Measurements from ENCODE around the gene DYNC2I2.

DYNC2I2 gene

DNA sequence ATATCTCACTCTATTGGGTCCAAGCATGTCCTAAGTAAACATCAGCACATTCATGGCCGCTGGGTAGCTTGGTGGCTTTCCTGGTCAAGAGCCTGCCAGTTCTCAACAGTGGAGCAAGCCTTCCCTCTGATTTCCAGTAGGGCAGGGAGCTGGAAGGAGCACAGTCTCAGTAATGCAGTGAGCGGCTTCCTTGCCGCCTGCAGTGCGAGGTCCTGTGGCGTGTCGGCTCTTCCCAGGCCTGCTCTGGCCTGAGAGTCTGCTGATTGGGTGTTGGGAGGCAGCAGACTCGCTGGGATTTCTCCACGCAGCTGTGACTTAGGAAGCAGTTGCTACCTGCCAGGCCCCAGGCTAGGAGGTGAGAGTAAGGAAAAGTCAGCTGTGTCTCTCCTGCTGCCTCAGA lies 53.0 kb downstream of the DYNC2I2 start:
- TF ChIP-seq TAF1 (IDR thresholded peaks at IDR 0.05; ENCODE audit: low read depth) (no peak), TCF12 (IDR thresholded peaks at IDR 0.05; ENCODE audit: low read depth) (no peak), EGR1 (IDR thresholded peaks at IDR 0.05) (no peak), ZBTB7A (IDR thresholded peaks at IDR 0.05; ENCODE audit: low read depth) (no peak), TEAD4 (IDR thresholded peaks at IDR 0.05) (no peak), NFIC (IDR thresholded peaks at IDR 0.05) (no peak), EP300 (IDR thresholded peaks at IDR 0.05; ENCODE audit: borderline replicate concordance) (no peak), CEBPB (IDR thresholded peaks at IDR 0.05) (no peak), YY1 (IDR thresholded peaks at IDR 0.05; ENCODE audit: low read depth) (no peak), CREB1 (IDR thresholded peaks at IDR 0.05; ENCODE audit: low read depth) (no peak), FOXM1 (IDR thresholded peaks at IDR 0.05; ENCODE audit: borderline replicate concordance, low read depth) (no peak), RAD21 (IDR thresholded peaks at IDR 0.05; ENCODE audit: low read depth) (no peak)
- TF ChIP-seq, protein P1, sequence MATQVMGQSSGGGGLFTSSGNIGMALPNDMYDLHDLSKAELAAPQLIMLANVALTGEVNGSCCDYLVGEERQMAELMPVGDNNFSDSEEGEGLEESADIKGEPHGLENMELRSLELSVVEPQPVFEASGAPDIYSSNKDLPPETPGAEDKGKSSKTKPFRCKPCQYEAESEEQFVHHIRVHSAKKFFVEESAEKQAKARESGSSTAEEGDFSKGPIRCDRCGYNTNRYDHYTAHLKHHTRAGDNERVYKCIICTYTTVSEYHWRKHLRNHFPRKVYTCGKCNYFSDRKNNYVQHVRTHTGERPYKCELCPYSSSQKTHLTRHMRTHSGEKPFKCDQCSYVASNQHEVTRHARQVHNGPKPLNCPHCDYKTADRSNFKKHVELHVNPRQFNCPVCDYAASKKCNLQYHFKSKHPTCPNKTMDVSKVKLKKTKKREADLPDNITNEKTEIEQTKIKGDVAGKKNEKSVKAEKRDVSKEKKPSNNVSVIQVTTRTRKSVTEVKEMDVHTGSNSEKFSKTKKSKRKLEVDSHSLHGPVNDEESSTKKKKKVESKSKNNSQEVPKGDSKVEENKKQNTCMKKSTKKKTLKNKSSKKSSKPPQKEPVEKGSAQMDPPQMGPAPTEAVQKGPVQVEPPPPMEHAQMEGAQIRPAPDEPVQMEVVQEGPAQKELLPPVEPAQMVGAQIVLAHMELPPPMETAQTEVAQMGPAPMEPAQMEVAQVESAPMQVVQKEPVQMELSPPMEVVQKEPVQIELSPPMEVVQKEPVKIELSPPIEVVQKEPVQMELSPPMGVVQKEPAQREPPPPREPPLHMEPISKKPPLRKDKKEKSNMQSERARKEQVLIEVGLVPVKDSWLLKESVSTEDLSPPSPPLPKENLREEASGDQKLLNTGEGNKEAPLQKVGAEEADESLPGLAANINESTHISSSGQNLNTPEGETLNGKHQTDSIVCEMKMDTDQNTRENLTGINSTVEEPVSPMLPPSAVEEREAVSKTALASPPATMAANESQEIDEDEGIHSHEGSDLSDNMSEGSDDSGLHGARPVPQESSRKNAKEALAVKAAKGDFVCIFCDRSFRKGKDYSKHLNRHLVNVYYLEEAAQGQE (IDR thresholded peaks at IDR 0.05; ENCODE audit: low read depth) = no peak
- TF ChIP-seq, protein P2, sequence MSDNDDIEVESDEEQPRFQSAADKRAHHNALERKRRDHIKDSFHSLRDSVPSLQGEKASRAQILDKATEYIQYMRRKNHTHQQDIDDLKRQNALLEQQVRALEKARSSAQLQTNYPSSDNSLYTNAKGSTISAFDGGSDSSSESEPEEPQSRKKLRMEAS (IDR thresholded peaks at IDR 0.05) = no peak
- TF ChIP-seq, protein P3, sequence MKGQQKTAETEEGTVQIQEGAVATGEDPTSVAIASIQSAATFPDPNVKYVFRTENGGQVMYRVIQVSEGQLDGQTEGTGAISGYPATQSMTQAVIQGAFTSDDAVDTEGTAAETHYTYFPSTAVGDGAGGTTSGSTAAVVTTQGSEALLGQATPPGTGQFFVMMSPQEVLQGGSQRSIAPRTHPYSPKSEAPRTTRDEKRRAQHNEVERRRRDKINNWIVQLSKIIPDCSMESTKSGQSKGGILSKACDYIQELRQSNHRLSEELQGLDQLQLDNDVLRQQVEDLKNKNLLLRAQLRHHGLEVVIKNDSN (IDR thresholded peaks at IDR 0.05) = no peak

DNA sequence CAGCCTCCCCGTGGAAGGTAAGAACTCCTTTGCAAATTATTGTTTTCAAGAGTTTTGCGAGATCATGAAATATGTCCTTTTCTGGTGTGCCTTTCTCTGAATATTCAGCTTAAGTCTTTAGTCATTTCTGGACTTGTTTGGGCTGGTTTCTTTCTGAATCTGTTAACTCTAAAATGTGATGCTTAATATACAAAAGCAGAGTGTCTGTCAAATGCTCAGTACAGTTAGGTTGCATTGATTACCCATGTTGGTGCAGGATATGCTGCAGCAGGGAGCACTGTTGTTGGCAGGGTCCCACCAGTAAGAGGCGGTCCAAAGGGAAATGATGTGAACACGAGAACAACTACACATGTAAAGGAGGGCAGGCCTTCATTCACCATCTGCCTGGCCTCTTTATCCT lies 56.5 kb downstream of the DYNC2I2 start:
- TF ChIP-seq, protein P1 (IDR thresholded peaks at IDR 0.05; ENCODE audit: low read depth) = no peak
- TF ChIP-seq CREB1 (IDR thresholded peaks at IDR 0.05; ENCODE audit: low read depth) = no peak
- no peak for TF ChIP-seq YY1 (IDR thresholded peaks at IDR 0.05; ENCODE audit: low read depth)
- TF ChIP-seq, protein P3 (IDR thresholded peaks at IDR 0.05) = no peak
- TF ChIP-seq TEAD4 (IDR thresholded peaks at IDR 0.05) = no peak
- TF ChIP-seq RAD21 (IDR thresholded peaks at IDR 0.05; ENCODE audit: low read depth) = no peak
- TF ChIP-seq TCF12 (IDR thresholded peaks at IDR 0.05; ENCODE audit: low read depth) = no peak

DNA sequence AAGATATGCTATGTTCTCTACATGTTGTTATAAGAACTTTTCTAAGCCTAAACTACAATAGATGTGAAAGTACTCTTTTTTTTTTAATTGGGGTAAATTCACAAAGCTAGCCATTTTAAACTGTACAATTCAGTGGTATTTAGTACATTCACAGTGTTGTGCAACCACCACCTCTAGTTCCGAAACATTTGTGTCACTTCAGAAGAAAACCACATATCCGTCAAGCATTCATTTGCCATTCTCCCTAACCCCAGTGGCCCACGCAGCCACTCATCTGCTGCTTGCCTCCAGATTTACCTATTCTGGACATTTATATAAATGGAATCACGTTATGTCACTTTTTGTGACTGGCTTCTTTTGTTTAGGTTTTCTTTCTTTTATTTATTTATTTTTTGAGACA lies 61.2 kb downstream of the DYNC2I2 start:
- TF ChIP-seq, protein P2 (IDR thresholded peaks at IDR 0.05) = no peak
- TF ChIP-seq RAD21 (IDR thresholded peaks at IDR 0.05; ENCODE audit: low read depth) (no peak), NFIC (IDR thresholded peaks at IDR 0.05) (no peak), FOXM1 (IDR thresholded peaks at IDR 0.05; ENCODE audit: borderline replicate concordance, low read depth) (no peak), CREB1 (IDR thresholded peaks at IDR 0.05; ENCODE audit: low read depth) (no peak), EP300 (IDR thresholded peaks at IDR 0.05; ENCODE audit: borderline replicate concordance) (no peak), EGR1 (IDR thresholded peaks at IDR 0.05) (no peak)
- TF ChIP-seq, protein P1 (IDR thresholded peaks at IDR 0.05; ENCODE audit: low read depth) = no peak

DNA sequence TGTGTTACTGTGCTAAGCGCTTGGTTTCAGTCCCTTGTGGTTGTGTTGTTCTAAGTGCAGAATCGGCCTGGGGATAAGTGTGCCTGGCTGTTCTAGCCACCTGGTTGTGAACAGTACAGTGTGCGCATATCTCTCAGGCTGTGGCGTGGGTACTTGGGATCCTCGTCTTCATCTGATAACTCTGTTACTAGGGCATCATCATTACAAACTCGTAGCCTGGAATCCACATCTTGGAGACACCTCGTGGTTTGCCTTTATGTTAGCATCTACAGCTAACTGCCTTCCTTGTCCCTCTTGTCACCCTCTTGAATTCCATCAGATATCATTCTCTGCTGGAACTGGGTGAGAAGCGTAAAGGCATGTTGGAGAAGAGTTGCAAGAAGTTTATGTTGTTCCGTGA lies 62.8 kb downstream of the DYNC2I2 start:
- TF ChIP-seq, protein P3 (IDR thresholded peaks at IDR 0.05) = no peak
- TF ChIP-seq RAD21 (IDR thresholded peaks at IDR 0.05; ENCODE audit: low read depth) (no peak), CEBPB (IDR thresholded peaks at IDR 0.05) (no peak), CREB1 (IDR thresholded peaks at IDR 0.05; ENCODE audit: low read depth) (no peak), TCF12 (IDR thresholded peaks at IDR 0.05; ENCODE audit: low read depth) (no peak), TEAD4 (IDR thresholded peaks at IDR 0.05) (no peak)
- TF ChIP-seq, protein P2 (IDR thresholded peaks at IDR 0.05) = no peak
